ENCODE results near the gene RABGAP1.

The RABGAP1 gene

GRCh38 chr9:123109540-123110279 lies 168.9 kb downstream of the RABGAP1 start:
- no peak for DNase-seq

GRCh38 chr9:123111427-123112014 lies 170.7 kb downstream of the RABGAP1 start:
- DNase-seq = peak in 2 of 51 donors; percentile 11 to 25

GRCh38 chr9:123112015-123112975 lies 171.5 kb downstream of the RABGAP1 start:
- peak in 13 of 51 donors; percentile 20 to 54 (median 29) for DNase-seq

GRCh38 chr9:123113185-123113584 lies 172.4 kb downstream of the RABGAP1 start:
- DNase-seq = no peak

- peak in 1 of 51 donors; percentile 11 for DNase-seq
Observed at GRCh38 chr9:123115146-123115913, 174.5 kb downstream of the RABGAP1 start.

- DNase-seq = no peak
Observed at GRCh38 chr9:123116036-123116435, 175.2 kb downstream of the RABGAP1 start.

- peak in 1 of 51 donors; percentile 52 for DNase-seq
Observed at GRCh38 chr9:123119566-123119965, 178.7 kb downstream of the RABGAP1 start.

GRCh38 chr9:123120131-123120530 lies 179.3 kb downstream of the RABGAP1 start:
- DNase-seq = no peak

- DNase-seq = no peak
Observed at GRCh38 chr9:123120953-123121352, 180.1 kb downstream of the RABGAP1 start.

- DNase-seq = no peak
Observed at GRCh38 chr9:123121457-123121856, 180.6 kb downstream of the RABGAP1 start.

GRCh38 chr9:123127512-123128075 lies 186.8 kb downstream of the RABGAP1 start:
- DNase-seq = no peak

- no peak for DNase-seq
Observed at GRCh38 chr9:123128591-123128990, 187.8 kb downstream of the RABGAP1 start.

- DNase-seq = no peak
Observed at GRCh38 chr9:123129423-123129822, 188.6 kb downstream of the RABGAP1 start.

GRCh38 chr9:123131258-123131657 lies 190.4 kb downstream of the RABGAP1 start:
- DNase-seq = no peak

GRCh38 chr9:123131993-123132392 lies 191.2 kb downstream of the RABGAP1 start:
- DNase-seq = no peak

- DNase-seq = no peak
Observed at GRCh38 chr9:123132696-123133095, 191.9 kb downstream of the RABGAP1 start.

GRCh38 chr9:123135430-123135829 lies 194.6 kb downstream of the RABGAP1 start:
- no peak for DNase-seq

GRCh38 chr9:123138163-123138562 lies 197.3 kb downstream of the RABGAP1 start:
- DNase-seq = no peak

- DNase-seq = no peak
Observed at GRCh38 chr9:123149067-123149466, 208.2 kb downstream of the RABGAP1 start.

- no peak for DNase-seq
Observed at GRCh38 chr9:123150708-123151503, 210.1 kb downstream of the RABGAP1 start.
